H9 (cell line): ENCODE measurements around the gene PNMT. TPM values are rescaled to one million over a fixed set of nuclear protein-coding genes. Genes with fewer than 3 reads are reported as not detected.

Source experiments
- DNase-seq: peaks from one replicate; pipeline ENCODE4 v3.0.0-alpha.2; 2017
- H2AFZ ChIP-seq: one replicate; pipeline ENCODE4 v1.6.1; 2013; ENCODE audit warnings: mild to moderate bottlenecking, low read length, control low read depth, moderate library complexity
- H2AK5ac ChIP-seq: 2 replicates; pipeline ENCODE4 v1.6.1; 2013; ENCODE audit warnings: low read length, control low read depth, mixed read lengths; ENCODE audit not compliant: insufficient read length
- H2BK120ac ChIP-seq: one replicate; pipeline ENCODE4 v1.6.1; 2013; ENCODE audit warnings: low read depth, mild to moderate bottlenecking, low read length, control low read depth, inconsistent platforms; ENCODE audit not compliant: poor library complexity, severe bottlenecking
- H2BK12ac ChIP-seq: 2 replicates; pipeline ENCODE4 v1.6.1; 2013; ENCODE audit warnings: low read length, control low read depth, mixed read lengths, low read depth; ENCODE audit not compliant: insufficient read length
- H2BK15ac ChIP-seq: 2 replicates; pipeline ENCODE4 v1.6.1; 2013; ENCODE audit warnings: low read depth, low read length, control low read depth
- H2BK20ac ChIP-seq: one replicate; pipeline ENCODE4 v1.6.1; 2013; ENCODE audit warnings: low read depth, mild to moderate bottlenecking, low read length, control low read depth, inconsistent platforms; ENCODE audit not compliant: poor library complexity, severe bottlenecking
- H2BK5ac ChIP-seq: 2 replicates; pipeline ENCODE4 v1.6.1; 2013; ENCODE audit warnings: low read length, control low read depth, mixed read lengths; ENCODE audit not compliant: insufficient read length
- H3K14ac ChIP-seq: 2 replicates; pipeline ENCODE4 v1.6.1; 2013; ENCODE audit warnings: low read length, control low read depth; ENCODE audit not compliant: insufficient read depth
- H3K18ac ChIP-seq: 2 replicates; pipeline ENCODE4 v1.6.1; 2013; ENCODE audit warnings: low read depth, mild to moderate bottlenecking, mixed read lengths, low read length, control low read depth; ENCODE audit not compliant: insufficient read length
- H3K23ac ChIP-seq: 2 replicates; pipeline ENCODE4 v1.6.1; 2013; ENCODE audit warnings: low read length, control low read depth, mixed read lengths, low read depth; ENCODE audit not compliant: insufficient read length
- H3K23me2 ChIP-seq: 2 replicates; pipeline ENCODE4 v1.6.1; 2013; ENCODE audit warnings: low read depth, mild to moderate bottlenecking, mixed read lengths, low read length, control low read depth; ENCODE audit not compliant: insufficient read length, poor library complexity, severe bottlenecking
- H3K27ac ChIP-seq: 2 replicates; pipeline ENCODE4 v1.5.1; 2013; ENCODE audit warnings: low read length, control low read depth, mixed read lengths, low read depth; ENCODE audit not compliant: insufficient read length
- H3K27me3 ChIP-seq: 2 replicates; pipeline ENCODE4 v1.6.1; 2013; ENCODE audit warnings: low read length, control low read depth, inconsistent platforms; ENCODE audit not compliant: insufficient read depth
- H3K4ac ChIP-seq: 2 replicates; pipeline ENCODE4 v1.6.1; 2013; ENCODE audit warnings: low read depth, mild to moderate bottlenecking, control low read depth, inconsistent platforms, low read length, moderate library complexity
- H3K4me1 ChIP-seq: 2 replicates; pipeline ENCODE4 v1.6.1; 2013; ENCODE audit warnings: low read length, control low read depth, inconsistent platforms; ENCODE audit not compliant: insufficient read depth
- H3K4me2 ChIP-seq: 2 replicates; pipeline ENCODE4 v1.6.1; 2013; ENCODE audit warnings: low read length, control low read depth, mixed read lengths; ENCODE audit not compliant: insufficient read length, insufficient read depth
- H3K56ac ChIP-seq: 2 replicates; pipeline ENCODE4 v1.6.1; 2013; ENCODE audit warnings: low read depth, mild to moderate bottlenecking, mixed read lengths, low read length, control low read depth; ENCODE audit not compliant: insufficient read length
- H3K79me1 ChIP-seq: 2 replicates; pipeline ENCODE4 v1.6.1; 2013; ENCODE audit warnings: low read depth, mild to moderate bottlenecking, moderate library complexity, low read length, control low read depth, inconsistent platforms; ENCODE audit not compliant: insufficient read depth, poor library complexity, severe bottlenecking
- H3K79me2 ChIP-seq: 2 replicates; pipeline ENCODE4 v1.6.1; 2013; ENCODE audit warnings: low read length, control low read depth, inconsistent platforms; ENCODE audit not compliant: insufficient read depth
- H3K9ac ChIP-seq: 2 replicates; pipeline ENCODE4 v1.6.1; 2013; ENCODE audit warnings: low read length, control low read depth, mixed read lengths; ENCODE audit not compliant: insufficient read length; ENCODE audit errors: extremely low read depth
- H3K9me3 ChIP-seq: one replicate; pipeline ENCODE4 v1.6.1; 2013; ENCODE audit warnings: low read depth, low read length, inconsistent platforms; ENCODE audit not compliant: control insufficient read depth
- H3T11ph ChIP-seq: one replicate; pipeline ENCODE4 v1.6.1; 2013; ENCODE audit warnings: mild to moderate bottlenecking, low read length, control low read depth, inconsistent platforms
- H4K20me1 ChIP-seq: one replicate; pipeline ENCODE4 v1.6.1; 2013; ENCODE audit not compliant: control insufficient read depth, insufficient read length, insufficient read depth
- H4K5ac ChIP-seq: 2 replicates; pipeline ENCODE4 v1.6.1; 2013; ENCODE audit warnings: low read depth, mild to moderate bottlenecking, mixed read lengths, low read length, control low read depth; ENCODE audit not compliant: insufficient read length
- H4K8ac ChIP-seq: replicated peaks from 2 replicates; pipeline ENCODE4 v1.6.1; 2013; ENCODE audit warnings: low read length, control low read depth, mixed read lengths, low read depth; ENCODE audit not compliant: insufficient read length
- H4K91ac ChIP-seq: 2 replicates; pipeline ENCODE4 v1.6.1; 2013; ENCODE audit warnings: low read depth, mild to moderate bottlenecking, moderate library complexity, mixed read lengths, low read length, control low read depth; ENCODE audit not compliant: insufficient read length
- H3K27ac Mint-ChIP-seq, 3 experiments: 2 replicates in 2 of 3; 3 replicates in 1 of 3; pipeline ENCODE4 v1.8.0; 2020 to 2021; ENCODE audit warnings: mixed read lengths in 3 of 3, mild to moderate bottlenecking in 1 of 3, moderate library complexity in 1 of 3
- H3K27me3 Mint-ChIP-seq: 2 replicates; pipeline ENCODE4 v1.8.0; 2021; ENCODE audit warnings: low read depth, mild to moderate bottlenecking, moderate library complexity, mixed read lengths
- H3K36me3 Mint-ChIP-seq, 3 experiments: 2 replicates in 2 of 3; 3 replicates in 1 of 3; pipeline ENCODE4 v1.8.0; 2020 to 2021; ENCODE audit warnings: low read depth in 3 of 3, mixed read lengths in 3 of 3; ENCODE audit not compliant: insufficient read depth in 1 of 3
- H3K4me1 Mint-ChIP-seq, 2 experiments: 2 replicates each; pipeline ENCODE4 v1.8.0; 2020; ENCODE audit warnings: mixed read lengths in 2 of 2
- H3K4me3 Mint-ChIP-seq, 2 experiments: 2 replicates in 1 of 2; 3 replicates in 1 of 2; pipeline ENCODE4 v1.8.0; 2020 to 2021; ENCODE audit warnings: mild to moderate bottlenecking in 2 of 2, mixed read lengths in 2 of 2, moderate library complexity in 1 of 2
- H3K9me3 Mint-ChIP-seq, 2 experiments: 2 replicates in 1 of 2; 3 replicates in 1 of 2; pipeline ENCODE4 v1.8.0; 2020; ENCODE audit warnings: mild to moderate bottlenecking in 2 of 2, mixed read lengths in 2 of 2, moderate library complexity in 1 of 2
- WGBS: extraction: QIAGEN DNeasy Blood & Tissue Kit; methylation state at CpG from one replicate; pipeline ENCODE4 v1.1.7; 2013; ENCODE audit warnings: missing lambda C conversion rate, low lambda C conversion rate, mixed read lengths; ENCODE audit not compliant: insufficient read length; ENCODE audit errors: extremely low coverage; 5-methylcytosine and 5-hydroxymethylcytosine counted together
- total RNA-seq: library from RNA; stranded (reverse); gene quantifications from 2 replicates; pipeline ENCODE4 v1.2.1, GENCODE V29; 2021
- TF ChIP-seq, protein P1 (sequence below): fragments of 200-600 bp; sonication (generic); conservative IDR thresholded peaks from 3 replicates; pipeline ENCODE4 v1.8.0; 2021; ENCODE audit warnings: antibody characterized with exemption, mild to moderate bottlenecking

The PNMT gene
- total RNA-seq, 1 experiment from 2014 or later, result 2.1 TPM

- Histone ChIP-seq H3K9ac (no peak overlapping the region), H3K18ac (no peak overlapping the region)
- TF ChIP-seq, protein P1, sequence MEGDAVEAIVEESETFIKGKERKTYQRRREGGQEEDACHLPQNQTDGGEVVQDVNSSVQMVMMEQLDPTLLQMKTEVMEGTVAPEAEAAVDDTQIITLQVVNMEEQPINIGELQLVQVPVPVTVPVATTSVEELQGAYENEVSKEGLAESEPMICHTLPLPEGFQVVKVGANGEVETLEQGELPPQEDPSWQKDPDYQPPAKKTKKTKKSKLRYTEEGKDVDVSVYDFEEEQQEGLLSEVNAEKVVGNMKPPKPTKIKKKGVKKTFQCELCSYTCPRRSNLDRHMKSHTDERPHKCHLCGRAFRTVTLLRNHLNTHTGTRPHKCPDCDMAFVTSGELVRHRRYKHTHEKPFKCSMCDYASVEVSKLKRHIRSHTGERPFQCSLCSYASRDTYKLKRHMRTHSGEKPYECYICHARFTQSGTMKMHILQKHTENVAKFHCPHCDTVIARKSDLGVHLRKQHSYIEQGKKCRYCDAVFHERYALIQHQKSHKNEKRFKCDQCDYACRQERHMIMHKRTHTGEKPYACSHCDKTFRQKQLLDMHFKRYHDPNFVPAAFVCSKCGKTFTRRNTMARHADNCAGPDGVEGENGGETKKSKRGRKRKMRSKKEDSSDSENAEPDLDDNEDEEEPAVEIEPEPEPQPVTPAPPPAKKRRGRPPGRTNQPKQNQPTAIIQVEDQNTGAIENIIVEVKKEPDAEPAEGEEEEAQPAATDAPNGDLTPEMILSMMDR, result no peak
These were observed 43.0 kb upstream of the PNMT start for GRCh38 chr17:39625198-39625785.

More at GRCh38 chr17:39625198-39625785, 43.0 kb upstream of the PNMT start:
- no peak overlapping the region for H2BK5ac ChIP-seq
- H3K23me2 ChIP-seq, result peaks cover 13% of the 10 kb centered on the region
- no peak overlapping the region for H4K8ac ChIP-seq
- Mint-ChIP-seq H3K27me3 (peaks cover 79% of the 10 kb centered on the region), H3K4me3 (peak overlapping the region in 1 of 2 experiments; percentile 96; a peak in 2 of 5 replicates), H3K4me1 (peaks cover 50 to 64% of the 10 kb centered on the region in 2 experiments), H3K36me3 (no peaks in the 10 kb centered on the region; a peak in 1 of 7 replicates), H3K9me3 (no peaks in the 10 kb centered on the region; a peak in 1 of 5 replicates), H3K27ac (no peak overlapping the region)
- H3K4me1 ChIP-seq, result peaks cover 7% of the 10 kb centered on the region; the same call in 1 of the 2 replicates
- DNase-seq, result no peak
- H3K27ac ChIP-seq, result no peak overlapping the region
- H2AFZ ChIP-seq, result no peak overlapping the region
- H3K79me2 ChIP-seq, result no peaks in the 10 kb centered on the region
- H4K91ac ChIP-seq, result no peak overlapping the region
- no peak overlapping the region for H2BK120ac ChIP-seq
- H3K4me2 ChIP-seq, result no peak overlapping the region
- no peak overlapping the region for H3K14ac ChIP-seq
- H3K23ac ChIP-seq, result no peak overlapping the region
- no peak overlapping the region for H2AK5ac ChIP-seq
- no peak overlapping the region for H2BK12ac ChIP-seq
- no peak overlapping the region for H2BK20ac ChIP-seq
- no peak overlapping the region for H3K56ac ChIP-seq
- H3K9me3 ChIP-seq, result no peaks in the 10 kb centered on the region
- H4K20me1 ChIP-seq, result no peaks in the 10 kb centered on the region
- peaks cover 13% of the 10 kb centered on the region; the same call in 1 of the 2 replicates for H3K27me3 ChIP-seq
- H3K79me1 ChIP-seq, result no peaks in the 10 kb centered on the region
- no peak overlapping the region for H3T11ph ChIP-seq
- no CpG with 5 or more reads among the region's 5 CpGs for WGBS
- H3K4ac ChIP-seq, result no peak overlapping the region
- H4K5ac ChIP-seq, result no peak overlapping the region
- no peak overlapping the region for H2BK15ac ChIP-seq
